HG02678 (cell line): ENCODE data around the gene ARL14.

Source experiments
- ATAC-seq: cut with Tn5 transposase; IDR thresholded peaks from one replicate; pipeline ENCODE4 v1.9.1; 2021; ENCODE audit warnings: mild to moderate bottlenecking, moderate library complexity; ENCODE audit not compliant: unreplicated experiment

The ARL14 gene

GRCh38 chr3:160719710-160720109 is 42.8 kb downstream of the ARL14 start:
- no peak for ATAC-seq

DNA sequence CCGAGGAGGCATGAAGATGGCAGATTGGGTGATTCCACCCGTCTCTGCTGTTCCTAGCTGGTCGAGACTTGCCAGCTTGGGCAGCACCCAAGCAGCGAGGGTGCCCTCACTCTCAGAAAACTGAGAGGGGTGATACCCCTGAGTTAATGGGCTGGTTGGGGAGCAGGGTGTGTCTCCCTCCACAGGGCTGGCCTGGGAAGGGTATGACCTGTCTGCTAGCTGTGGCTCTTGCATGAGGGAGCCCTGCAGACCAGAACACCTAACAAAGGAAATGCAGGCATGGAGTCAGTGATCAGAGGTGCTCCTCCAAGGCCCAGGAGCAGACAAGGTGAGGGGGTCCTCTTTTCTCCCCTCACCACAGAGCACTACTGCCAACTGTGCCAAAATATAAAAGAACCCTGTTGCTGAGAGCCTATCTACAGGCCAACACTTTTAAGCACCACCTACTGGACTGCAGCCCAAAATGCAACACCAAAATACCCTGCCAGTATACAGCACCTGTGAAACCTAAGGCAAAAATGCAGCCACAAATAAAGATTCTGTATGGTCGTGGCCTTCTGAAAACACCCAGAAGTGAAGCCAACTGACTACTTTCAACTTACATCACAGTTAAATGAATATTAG is 43.3 kb downstream of the ARL14 start:
- ATAC-seq = no peak

DNA sequence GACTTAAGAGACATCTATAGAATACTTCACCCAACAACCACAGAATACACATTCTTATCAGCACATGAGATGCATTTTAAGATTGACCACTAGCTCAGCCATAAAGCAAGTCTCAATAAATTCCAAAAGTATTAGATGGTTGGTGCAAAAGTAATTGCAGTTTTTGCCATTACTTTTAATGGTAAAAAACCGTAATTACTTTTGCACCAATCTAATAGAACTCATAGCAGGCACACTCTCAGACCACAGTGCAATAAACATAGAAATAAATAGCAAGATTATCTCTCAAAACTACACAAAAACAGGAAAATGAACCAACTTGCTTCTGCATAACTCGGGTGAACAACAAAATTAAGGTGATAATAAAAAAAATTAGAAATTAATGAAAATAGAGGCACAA is 45.4 kb downstream of the ARL14 start:
- no peak for ATAC-seq

- no peak for ATAC-seq
Measured at GRCh38 chr3:160725338-160725737, 48.4 kb downstream of the ARL14 start.
